ENCODE results near the gene PHLDB2. TPM values are rescaled to one million over a fixed set of nuclear protein-coding genes. Genes with fewer than 3 reads are reported as not detected.
"Not testable (repeated sequence)": the region's sequence is repeated elsewhere in the genome, so short reads cannot be mapped to it uniquely, and the experiment has no call there.

The PHLDB2 gene
- total and polyA plus RNA-seq, 10 of the 15 experiments (the other 5 are each of a cell fraction or from before 2014, with no cell fraction given), result 0.03 to 0.67 (median 0.40) TPM

DNA sequence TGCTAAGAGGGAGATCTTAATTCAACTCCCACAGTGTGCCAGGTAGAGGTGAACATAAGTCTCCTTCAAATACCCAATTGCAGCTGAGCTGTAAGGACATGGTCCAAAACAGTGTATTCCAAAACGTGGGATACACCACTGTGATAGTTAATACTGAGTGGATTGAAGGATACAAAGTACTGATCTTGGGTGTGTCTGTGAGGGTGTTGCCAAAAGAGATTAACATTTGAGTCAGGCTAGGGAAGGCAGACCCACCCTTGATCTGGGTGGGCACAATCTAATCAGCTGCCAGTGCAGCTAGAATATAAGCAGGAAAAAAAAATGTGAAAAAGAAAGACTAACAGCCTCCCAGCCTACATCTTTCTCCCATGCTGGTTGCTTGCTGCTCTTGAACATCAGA, 45.1 kb upstream of the PHLDB2 start (continued):
- TF ChIP-seq JUNB (IDR thresholded peaks at IDR 0.05), result no peak
- no peak for TF ChIP-seq POLR2AphosphoS5 (IDR thresholded peaks at IDR 0.05; ENCODE audit: low read length)
- TF ChIP-seq, protein P1, sequence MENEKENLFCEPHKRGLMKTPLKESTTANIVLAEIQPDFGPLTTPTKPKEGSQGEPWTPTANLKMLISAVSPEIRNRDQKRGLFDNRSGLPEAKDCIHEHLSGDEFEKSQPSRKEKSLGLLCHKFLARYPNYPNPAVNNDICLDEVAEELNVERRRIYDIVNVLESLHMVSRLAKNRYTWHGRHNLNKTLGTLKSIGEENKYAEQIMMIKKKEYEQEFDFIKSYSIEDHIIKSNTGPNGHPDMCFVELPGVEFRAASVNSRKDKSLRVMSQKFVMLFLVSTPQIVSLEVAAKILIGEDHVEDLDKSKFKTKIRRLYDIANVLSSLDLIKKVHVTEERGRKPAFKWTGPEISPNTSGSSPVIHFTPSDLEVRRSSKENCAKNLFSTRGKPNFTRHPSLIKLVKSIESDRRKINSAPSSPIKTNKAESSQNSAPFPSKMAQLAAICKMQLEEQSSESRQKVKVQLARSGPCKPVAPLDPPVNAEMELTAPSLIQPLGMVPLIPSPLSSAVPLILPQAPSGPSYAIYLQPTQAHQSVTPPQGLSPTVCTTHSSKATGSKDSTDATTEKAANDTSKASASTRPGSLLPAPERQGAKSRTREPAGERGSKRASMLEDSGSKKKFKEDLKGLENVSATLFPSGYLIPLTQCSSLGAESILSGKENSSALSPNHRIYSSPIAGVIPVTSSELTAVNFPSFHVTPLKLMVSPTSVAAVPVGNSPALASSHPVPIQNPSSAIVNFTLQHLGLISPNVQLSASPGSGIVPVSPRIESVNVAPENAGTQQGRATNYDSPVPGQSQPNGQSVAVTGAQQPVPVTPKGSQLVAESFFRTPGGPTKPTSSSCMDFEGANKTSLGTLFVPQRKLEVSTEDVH (IDR thresholded peaks at IDR 0.05; ENCODE audit: low read depth, partially characterized antibody), result no peak

DNA sequence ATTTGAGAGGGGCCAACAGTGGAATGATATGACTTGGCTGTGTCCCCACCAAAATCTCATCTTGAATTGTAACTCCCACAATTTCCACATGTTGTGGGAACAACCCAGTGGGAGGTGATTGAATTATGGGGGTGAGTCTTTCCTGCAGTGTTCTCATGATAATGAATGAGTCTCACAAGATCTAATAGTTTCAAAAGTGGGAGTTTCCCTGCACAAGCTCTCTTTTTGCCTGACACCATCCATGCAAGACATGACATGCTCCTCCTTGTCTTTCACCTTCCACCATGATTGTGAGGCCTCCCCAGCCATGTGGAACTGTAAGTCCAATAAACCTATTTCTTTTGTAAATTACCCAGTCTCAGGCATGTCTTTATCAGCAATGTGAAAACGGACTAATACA, 42.3 kb upstream of the PHLDB2 start:
- DNase-seq (ENCODE audit: low read depth, low spot score); H3K36me3 ChIP-seq (ENCODE audit: control insufficient read depth in 2 of 2, insufficient read depth in 2 of 2, low read length in 1 of 2); ATAC-seq; H3K27me3 ChIP-seq (replicated peaks in 1 of 2; ENCODE audit: control insufficient read depth in 2 of 2, insufficient read depth in 2 of 2, low read length in 1 of 2); H3K79me2 ChIP-seq (ENCODE audit: control insufficient read depth, insufficient read depth, low read length); CTCF ChIA-PET; H2AFZ ChIP-seq (ENCODE audit: control insufficient read depth, low read depth, low read length); intact Hi-C loops (cut with micrococcal nuclease; ENCODE audit: unreplicated experiment); RAD21 ChIA-PET (ENCODE audit: unreplicated experiment); FAIRE-seq; H3K4me3 ChIP-seq; H3K4me1 ChIP-seq (ENCODE audit: control insufficient read depth, insufficient read depth, low read length); in situ Hi-C loops (cut with MboI); BruUV-seq (replicated peaks); H3K9me3 ChIP-seq (replicated peaks; ENCODE audit: control insufficient read depth, insufficient read depth, low read length); H4K20me1 ChIP-seq (ENCODE audit: control insufficient read depth, insufficient read depth); POLR2A ChIA-PET; H3K4me2 ChIP-seq (ENCODE audit: control insufficient read depth, insufficient read depth); H3K27ac ChIP-seq (ENCODE audit: control insufficient read depth, insufficient read depth); H3K9ac ChIP-seq (ENCODE audit: control insufficient read depth, insufficient read depth, low read length): not testable (repeated sequence)
- SMC1A ChIA-PET (ENCODE audit: uncharacterized antibody, unreplicated experiment), result interaction anchor here (1.4 kb wide), 1 partner anchor 11 kb away, joined by 5 read pairs; no protein-coding TSS in a partner anchor
- WGBS (ENCODE audit: insufficient coverage, insufficient replicate concordance, low lambda C conversion rate, missing lambda C conversion rate), result 50% methylated on average over 1 of the region's 1 CpG

DNA sequence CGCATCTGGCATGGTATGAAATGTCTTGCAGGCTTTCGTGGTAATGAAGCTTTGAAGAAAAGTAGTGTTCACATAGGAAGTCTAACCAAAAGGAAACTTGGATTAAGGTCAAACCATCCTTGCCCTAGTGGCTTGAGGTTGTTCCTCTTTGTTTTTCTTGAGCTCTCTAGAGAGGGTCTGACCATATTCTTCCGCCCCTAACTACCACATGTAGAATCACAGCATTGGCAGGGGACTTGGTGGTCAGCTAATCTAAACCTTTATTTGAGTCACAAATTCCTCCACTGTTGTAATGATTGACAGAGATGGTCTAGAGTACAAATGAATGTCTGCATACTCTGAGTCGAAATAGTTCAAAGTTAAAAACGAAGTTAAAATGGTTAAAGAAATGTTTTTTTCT, 39.1 kb upstream of the PHLDB2 start:
- no peak overlapping the region for H3K4me2 ChIP-seq (ENCODE audit: control insufficient read depth, insufficient read depth)
- H3K27me3 ChIP-seq (replicated peaks in 1 of 2; ENCODE audit: control insufficient read depth in 2 of 2, insufficient read depth in 2 of 2, low read length in 1 of 2), result no peaks in the 10 kb centered on the region
- no peak overlapping the region for H3K4me3 ChIP-seq
- intact Hi-C loops (cut with micrococcal nuclease; ENCODE audit: unreplicated experiment), result no loop called here
- no peak overlapping the region for H3K27ac ChIP-seq (ENCODE audit: control insufficient read depth, insufficient read depth)
- BruUV-seq (replicated peaks), result no TSS peak
- H4K20me1 ChIP-seq (ENCODE audit: control insufficient read depth, insufficient read depth), result no peaks in the 10 kb centered on the region
- ChIA-PET SMC1A (ENCODE audit: uncharacterized antibody, unreplicated experiment) (no interaction called here), CTCF (no interaction called here), POLR2A (no interaction called here), RAD21 (ENCODE audit: unreplicated experiment) (no interaction called here)
- no peak for FAIRE-seq
- WGBS (ENCODE audit: insufficient coverage, insufficient replicate concordance, low lambda C conversion rate, missing lambda C conversion rate), result 21% methylated on average over 5 of the region's 5 CpGs
- no peak for ATAC-seq
- in situ Hi-C loops (cut with MboI), result no loop called here
- H3K79me2 ChIP-seq (ENCODE audit: control insufficient read depth, insufficient read depth, low read length), result no peaks in the 10 kb centered on the region
- no peak overlapping the region for H3K9ac ChIP-seq (ENCODE audit: control insufficient read depth, insufficient read depth, low read length)
- H2AFZ ChIP-seq (ENCODE audit: control insufficient read depth, low read depth, low read length), result no peak overlapping the region
- H3K4me1 ChIP-seq (ENCODE audit: control insufficient read depth, insufficient read depth, low read length), result no peaks in the 10 kb centered on the region
- no peak for DNase-seq (ENCODE audit: low read depth, low spot score)
- H3K9me3 ChIP-seq (replicated peaks; ENCODE audit: control insufficient read depth, insufficient read depth, low read length), result no peaks in the 10 kb centered on the region; the same call in 2 of the 3 replicates
- no peaks in the 10 kb centered on the region for H3K36me3 ChIP-seq (ENCODE audit: control insufficient read depth in 2 of 2, insufficient read depth in 2 of 2, low read length in 1 of 2)
- TF ChIP-seq, protein P2, sequence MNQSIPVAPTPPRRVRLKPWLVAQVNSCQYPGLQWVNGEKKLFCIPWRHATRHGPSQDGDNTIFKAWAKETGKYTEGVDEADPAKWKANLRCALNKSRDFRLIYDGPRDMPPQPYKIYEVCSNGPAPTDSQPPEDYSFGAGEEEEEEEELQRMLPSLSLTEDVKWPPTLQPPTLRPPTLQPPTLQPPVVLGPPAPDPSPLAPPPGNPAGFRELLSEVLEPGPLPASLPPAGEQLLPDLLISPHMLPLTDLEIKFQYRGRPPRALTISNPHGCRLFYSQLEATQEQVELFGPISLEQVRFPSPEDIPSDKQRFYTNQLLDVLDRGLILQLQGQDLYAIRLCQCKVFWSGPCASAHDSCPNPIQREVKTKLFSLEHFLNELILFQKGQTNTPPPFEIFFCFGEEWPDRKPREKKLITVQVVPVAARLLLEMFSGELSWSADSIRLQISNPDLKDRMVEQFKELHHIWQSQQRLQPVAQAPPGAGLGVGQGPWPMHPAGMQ (IDR thresholded peaks at IDR 0.05; ENCODE audit: borderline replicate concordance), result no peak
- TF ChIP-seq NR2C1 (IDR thresholded peaks at IDR 0.05), result no peak
- TF ChIP-seq, protein P3, sequence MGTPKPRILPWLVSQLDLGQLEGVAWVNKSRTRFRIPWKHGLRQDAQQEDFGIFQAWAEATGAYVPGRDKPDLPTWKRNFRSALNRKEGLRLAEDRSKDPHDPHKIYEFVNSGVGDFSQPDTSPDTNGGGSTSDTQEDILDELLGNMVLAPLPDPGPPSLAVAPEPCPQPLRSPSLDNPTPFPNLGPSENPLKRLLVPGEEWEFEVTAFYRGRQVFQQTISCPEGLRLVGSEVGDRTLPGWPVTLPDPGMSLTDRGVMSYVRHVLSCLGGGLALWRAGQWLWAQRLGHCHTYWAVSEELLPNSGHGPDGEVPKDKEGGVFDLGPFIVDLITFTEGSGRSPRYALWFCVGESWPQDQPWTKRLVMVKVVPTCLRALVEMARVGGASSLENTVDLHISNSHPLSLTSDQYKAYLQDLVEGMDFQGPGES (IDR thresholded peaks at IDR 0.05), result no peak
- TF ChIP-seq, protein P1 (IDR thresholded peaks at IDR 0.05; ENCODE audit: low read depth, partially characterized antibody), result no peak
